Suprapubic skin (tissue), 4 donors: ENCODE data around the gene SEMA4C.

ENCODE experiments used
- CTCF ChIP-seq, 2 donors: fragments of 200-600 bp in 1 of 2; fragments of 450-650 bp in 1 of 2; sonication (generic) in 1 of 2; IDR thresholded peaks; one replicate each; pipeline ENCODE4 v1.5.1; 2016 to 2019; ENCODE audit warnings: antibody characterized with exemption in 2 of 2, mild to moderate bottlenecking in 1 of 2, moderate library complexity in 1 of 2
- POLR2A ChIP-seq, 2 donors: fragments of 450-650 bp; IDR thresholded peaks; one replicate each; pipeline ENCODE4 v1.6.1; 2017; ENCODE audit warnings: antibody characterized with exemption in 2 of 2, mild to moderate bottlenecking in 2 of 2, moderate library complexity in 2 of 2
- POLR2AphosphoS5 ChIP-seq, 3 donors: sonication (generic); formaldehyde crosslinking; IDR thresholded peaks; one replicate each; pipeline ENCODE4 v1.6.1; 2017; ENCODE audit warnings: antibody characterized with exemption in 3 of 3

- TF ChIP-seq CTCF (IDR thresholded peaks at IDR 0.05), result no peak
- no peak for TF ChIP-seq POLR2A (IDR thresholded peaks at IDR 0.05)
- TF ChIP-seq POLR2AphosphoS5 (IDR thresholded peaks at IDR 0.05), result no peak
These were observed 529 bp downstream of the SEMA4C start for GRCh38 chr2:96869281-96869821.
